ENCODE measurements around the gene COA4. TPM values are rescaled to one million over a fixed set of nuclear protein-coding genes. Genes with fewer than 3 reads are reported as not detected.

Gene COA4
- total RNA-seq, 1 experiment from 2014 or later = 97.0 TPM

- no peak overlapping the region for H3K4me2 ChIP-seq (ENCODE audit: low read length)
- H3K36me3 ChIP-seq (ENCODE audit: control insufficient read depth in 1 of 2, insufficient read depth in 2 of 2, low read length in 2 of 2) = peaks cover 0 to 1% of the 10 kb centered on the region in 2 experiments; a peak in 1 of 4 replicates
- ATAC-seq = no peak
- intact Hi-C loops (cut with micrococcal nuclease) = no loop called here
- no peak overlapping the region for H2AFZ ChIP-seq (ENCODE audit: low read depth, low read length, poor library complexity, severe bottlenecking)
- no peaks in the 10 kb centered on the region for H3K27me3 ChIP-seq (ENCODE audit: insufficient read depth, low read length)
- no peaks in the 10 kb centered on the region; the same call in 1 of the 2 replicates for H3K9me2 ChIP-seq (ENCODE audit: insufficient read depth)
- H3K9ac ChIP-seq (ENCODE audit: low read length) = no peak overlapping the region
- no peaks in the 10 kb centered on the region for H3K9me3 ChIP-seq (ENCODE audit: control insufficient read depth in 1 of 2, insufficient read depth in 1 of 2, low read depth in 1 of 2, low read length in 2 of 2)
- CTCF ChIA-PET = interaction anchor here (0.6 kb wide), 1 partner anchor 72 kb away, joined by 4 read pairs; no protein-coding TSS in a partner anchor
- no peaks in the 10 kb centered on the region for H4K20me1 ChIP-seq (ENCODE audit: insufficient read depth)
- no peak for DNase-seq (ENCODE audit: low read depth, low spot score)
- no TSS peak for BruUV-seq (replicated peaks)
- H3K4me1 ChIP-seq (ENCODE audit: control insufficient read depth in 1 of 2, insufficient read depth in 2 of 2, low read length in 2 of 2) = no peaks in the 10 kb centered on the region
- no peak overlapping the region for H3K27ac ChIP-seq (ENCODE audit: low read depth, low read length)
- H3K79me2 ChIP-seq (ENCODE audit: insufficient read depth, low read length) = no peaks in the 10 kb centered on the region
- RAD21 ChIA-PET (ENCODE audit: low non-redundant PET in 1 of 2, low total read pairs in 2 of 2, uncharacterized antibody in 2 of 2, unreplicated experiment in 2 of 2) = no interaction called here
- no peak overlapping the region for H3K4me3 ChIP-seq (replicated peaks in 1 of 2; ENCODE audit: low read depth in 1 of 2, low read length in 2 of 2)
- no peak for TF ChIP-seq EGR1 (IDR thresholded peaks at IDR 0.05; ENCODE audit: low read depth)
- no peak for TF ChIP-seq CBX3 (IDR thresholded peaks at IDR 0.05; ENCODE audit: low read depth)
- no peak for TF ChIP-seq POLR2AphosphoS5 (IDR thresholded peaks at IDR 0.05; ENCODE audit: low read depth, low read length)
- no peak for TF ChIP-seq SIN3A (IDR thresholded peaks at IDR 0.05; ENCODE audit: low read depth)
- TF ChIP-seq SRF (IDR thresholded peaks at IDR 0.05; ENCODE audit: low read depth) = no peak
- TF ChIP-seq MAX (IDR thresholded peaks at IDR 0.05) = no peak
- TF ChIP-seq ATF3 (IDR thresholded peaks at IDR 0.05) = no peak
- no peak for TF ChIP-seq ELF1 (IDR thresholded peaks at IDR 0.05; ENCODE audit: borderline replicate concordance, low read depth)
- POLR2A ChIA-PET = interaction anchor here (0.6 kb wide), 1 partner anchor 280 kb away, joined by 3 read pairs; no protein-coding TSS in a partner anchor
Measured at GRCh38 chr11:73856031-73856567, 20.5 kb downstream of the COA4 start.

- no TSS peak for BruUV-seq (replicated peaks)
- Histone ChIP-seq H3K9me2 (ENCODE audit: insufficient read depth) (no peaks in the 10 kb centered on the region; the same call in 1 of the 2 replicates), H3K27ac (ENCODE audit: low read depth, low read length) (no peak overlapping the region), H3K27me3 (ENCODE audit: insufficient read depth, low read length) (no peaks in the 10 kb centered on the region), H3K4me2 (ENCODE audit: low read length) (no peak overlapping the region), H3K36me3 (ENCODE audit: control insufficient read depth in 1 of 2, insufficient read depth in 2 of 2, low read length in 2 of 2) (no peaks in the 10 kb centered on the region), H3K4me1 (ENCODE audit: control insufficient read depth in 1 of 2, insufficient read depth in 2 of 2, low read length in 2 of 2) (no peaks in the 10 kb centered on the region), H4K20me1 (ENCODE audit: insufficient read depth) (no peaks in the 10 kb centered on the region), H3K9ac (ENCODE audit: low read length) (no peak overlapping the region), H3K9me3 (ENCODE audit: control insufficient read depth in 1 of 2, insufficient read depth in 1 of 2, low read depth in 1 of 2, low read length in 2 of 2) (no peaks in the 10 kb centered on the region), H3K4me3 (replicated peaks in 1 of 2; ENCODE audit: low read depth in 1 of 2, low read length in 2 of 2) (no peak overlapping the region), H2AFZ (ENCODE audit: low read depth, low read length, poor library complexity, severe bottlenecking) (no peak overlapping the region), H3K79me2 (ENCODE audit: insufficient read depth, low read length) (no peaks in the 10 kb centered on the region)
- intact Hi-C loops (cut with micrococcal nuclease) = no loop called here
- POLR2A ChIA-PET = interaction anchor here (1.1 kb wide), 1 partner anchor 12 kb away, joined by 3 read pairs; no protein-coding TSS in a partner anchor
- RAD21 ChIA-PET (ENCODE audit: low non-redundant PET in 1 of 2, low total read pairs in 2 of 2, uncharacterized antibody in 2 of 2, unreplicated experiment in 2 of 2) = no interaction called here
- TF ChIP-seq CEBPB (IDR thresholded peaks at IDR 0.05; ENCODE audit: low read depth) (no peak), ZFX (IDR thresholded peaks at IDR 0.05) (no peak), CBX3 (IDR thresholded peaks at IDR 0.05; ENCODE audit: low read depth) (no peak)
- CTCF ChIA-PET = no interaction called here
- DNase-seq (ENCODE audit: low read depth, low spot score) (no peak), ATAC-seq (no peak)
Measured at GRCh38 chr11:73854680-73855079, 22.0 kb downstream of the COA4 start.

Data from HCT116 (cell line).